Uterus (tissue), 4 donors: ENCODE results near the gene TMEM187. TPM values are rescaled to one million over a fixed set of nuclear protein-coding genes. Genes with fewer than 3 reads are reported as not detected.

ENCODE experiments used
- DNase-seq, 2 donors: peaks; one replicate each; pipeline ENCODE4 v3.0.0-alpha.2; 2019 to 2020
- H3K27ac ChIP-seq, 2 donors: fragments of 200-600 bp; sonication (generic); 1 replicate in 1 of 2; 2 replicates in 1 of 2; pipeline ENCODE4 v1.5.1; 2016 to 2018
- H3K27me3 ChIP-seq, 2 donors: fragments of 200-600 bp; sonication (generic); one replicate each; pipeline ENCODE4 v1.5.1; 2018 to 2019; ENCODE audit warnings: control low read depth in 1 of 2
- H3K36me3 ChIP-seq, 2 donors: fragments of 200-600 bp; sonication (generic); one replicate each; pipeline ENCODE4 v1.5.1; 2019; ENCODE audit warnings: control low read depth in 1 of 2
- H3K4me1 ChIP-seq, 2 donors: fragments of 200-600 bp; sonication (generic); one replicate each; pipeline ENCODE4 v1.5.1; 2018 to 2019; ENCODE audit warnings: control low read depth in 1 of 2
- H3K4me3 ChIP-seq, 2 donors: fragments of 200-600 bp; sonication (generic); 1 replicate in 1 of 2; 2 replicates in 1 of 2; pipeline ENCODE4 v1.5.1; 2018 to 2019; ENCODE audit warnings: mild to moderate bottlenecking in 1 of 2
- H3K9me3 ChIP-seq, 2 donors: fragments of 200-600 bp; sonication (generic); one replicate each; pipeline ENCODE4 v1.5.1; 2019; ENCODE audit warnings: control low read depth in 1 of 2
- POLR2A ChIP-seq, 2 donors: fragments of 450-650 bp; IDR thresholded peaks; one replicate each; pipeline ENCODE4 v1.6.1; 2016; ENCODE audit warnings: antibody characterized with exemption in 2 of 2, mild to moderate bottlenecking in 1 of 2, moderate library complexity in 1 of 2
- intact Hi-C: fragments of 100-400 bp; cut with DNase I; formaldehyde crosslinking; loops from one replicate; pipeline ENCODE4 v1.15.1; 2023; ENCODE audit warnings: low total_unique reads
- total RNA-seq, 4 donors: library from RNA; depleted of rRNA in 3 of 4; stranded (reverse); fragments of >200 nt in 3 of 4; gene quantifications; one replicate each; pipeline versions ENCODE4 v1.1.0 to v1.2.4, GENCODE V29; 2014 to 2023
- TF ChIP-seq, protein P1 (sequence below), 4 experiments: fragments of 200-600 bp in 2 of 4; fragments of 450-650 bp in 2 of 4; sonication (generic) in 2 of 4; IDR thresholded peaks; one replicate each; pipeline ENCODE4 v1.5.1; 2016 to 2019; ENCODE audit warnings: antibody characterized with exemption in 4 of 4, mild to moderate bottlenecking in 2 of 4, moderate library complexity in 1 of 4
- donor health status: DM: yes; HTN: yes; CAD: no.

The TMEM187 gene
- total RNA-seq, 4 donors from 2014 or later = 2.5 to 9.6 (median 6.2) TPM; not detected in 1

DNA sequence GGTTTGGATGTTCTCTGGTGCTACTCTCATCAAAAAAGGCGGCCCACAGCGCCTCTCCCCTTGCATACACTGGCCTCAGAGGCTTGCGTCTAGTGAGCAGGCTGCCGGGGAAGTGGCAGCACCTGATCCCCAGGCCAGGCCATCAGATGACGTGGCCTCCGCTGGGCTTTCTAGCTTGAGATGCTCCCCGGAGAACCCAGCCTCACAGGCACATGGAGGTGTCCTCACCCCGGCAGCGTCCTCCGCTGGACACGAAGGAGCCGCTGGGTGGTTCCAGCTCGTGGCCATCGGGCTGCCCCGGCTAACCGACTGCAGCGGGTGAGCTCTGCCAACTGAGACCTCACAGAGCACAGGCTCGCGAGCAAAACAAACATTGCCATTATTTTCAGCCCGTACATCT is 34.4 kb downstream of the TMEM187 start:
- no peaks in the 10 kb centered on the region for H3K9me3 ChIP-seq
- no peaks in the 10 kb centered on the region for H3K36me3 ChIP-seq
- H3K27me3 ChIP-seq = no peaks in the 10 kb centered on the region
- no peak for DNase-seq
- no peak overlapping the region for H3K4me3 ChIP-seq
- H3K27ac ChIP-seq = no peak overlapping the region
- no peak for TF ChIP-seq POLR2A (IDR thresholded peaks at IDR 0.05)
- TF ChIP-seq, protein P1, sequence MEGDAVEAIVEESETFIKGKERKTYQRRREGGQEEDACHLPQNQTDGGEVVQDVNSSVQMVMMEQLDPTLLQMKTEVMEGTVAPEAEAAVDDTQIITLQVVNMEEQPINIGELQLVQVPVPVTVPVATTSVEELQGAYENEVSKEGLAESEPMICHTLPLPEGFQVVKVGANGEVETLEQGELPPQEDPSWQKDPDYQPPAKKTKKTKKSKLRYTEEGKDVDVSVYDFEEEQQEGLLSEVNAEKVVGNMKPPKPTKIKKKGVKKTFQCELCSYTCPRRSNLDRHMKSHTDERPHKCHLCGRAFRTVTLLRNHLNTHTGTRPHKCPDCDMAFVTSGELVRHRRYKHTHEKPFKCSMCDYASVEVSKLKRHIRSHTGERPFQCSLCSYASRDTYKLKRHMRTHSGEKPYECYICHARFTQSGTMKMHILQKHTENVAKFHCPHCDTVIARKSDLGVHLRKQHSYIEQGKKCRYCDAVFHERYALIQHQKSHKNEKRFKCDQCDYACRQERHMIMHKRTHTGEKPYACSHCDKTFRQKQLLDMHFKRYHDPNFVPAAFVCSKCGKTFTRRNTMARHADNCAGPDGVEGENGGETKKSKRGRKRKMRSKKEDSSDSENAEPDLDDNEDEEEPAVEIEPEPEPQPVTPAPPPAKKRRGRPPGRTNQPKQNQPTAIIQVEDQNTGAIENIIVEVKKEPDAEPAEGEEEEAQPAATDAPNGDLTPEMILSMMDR (IDR thresholded peaks at IDR 0.05) = no peak
- intact Hi-C loops = no loop called here
- no peaks in the 10 kb centered on the region for H3K4me1 ChIP-seq

DNA sequence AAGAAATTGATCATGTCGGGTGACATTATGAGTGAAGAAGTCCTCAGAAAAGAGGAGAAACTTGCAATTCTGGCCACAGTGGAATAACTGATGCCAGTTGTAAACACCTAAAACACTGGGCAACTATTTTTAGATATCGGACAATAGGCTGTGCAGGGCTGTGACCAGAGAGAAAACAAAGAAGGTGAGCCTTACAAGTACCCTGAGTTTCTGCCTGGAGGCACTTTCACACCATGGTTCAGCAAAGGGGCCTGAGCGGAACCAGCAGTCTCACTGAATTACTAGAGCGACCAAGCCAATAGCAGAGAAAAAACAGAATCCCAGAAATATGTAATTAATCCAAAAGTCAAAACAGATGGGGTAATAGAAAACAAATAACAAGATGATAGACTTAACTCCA is 36.0 kb downstream of the TMEM187 start:
- Histone ChIP-seq H3K36me3 (no peaks in the 10 kb centered on the region), H3K27me3 (no peaks in the 10 kb centered on the region), H3K4me1 (no peaks in the 10 kb centered on the region), H3K4me3 (no peak overlapping the region), H3K27ac (no peak overlapping the region), H3K9me3 (no peaks in the 10 kb centered on the region)
- intact Hi-C loops = no loop called here
- TF ChIP-seq, protein P1 (IDR thresholded peaks at IDR 0.05) = no peak
- no peak for TF ChIP-seq POLR2A (IDR thresholded peaks at IDR 0.05)
- no peak for DNase-seq

DNA sequence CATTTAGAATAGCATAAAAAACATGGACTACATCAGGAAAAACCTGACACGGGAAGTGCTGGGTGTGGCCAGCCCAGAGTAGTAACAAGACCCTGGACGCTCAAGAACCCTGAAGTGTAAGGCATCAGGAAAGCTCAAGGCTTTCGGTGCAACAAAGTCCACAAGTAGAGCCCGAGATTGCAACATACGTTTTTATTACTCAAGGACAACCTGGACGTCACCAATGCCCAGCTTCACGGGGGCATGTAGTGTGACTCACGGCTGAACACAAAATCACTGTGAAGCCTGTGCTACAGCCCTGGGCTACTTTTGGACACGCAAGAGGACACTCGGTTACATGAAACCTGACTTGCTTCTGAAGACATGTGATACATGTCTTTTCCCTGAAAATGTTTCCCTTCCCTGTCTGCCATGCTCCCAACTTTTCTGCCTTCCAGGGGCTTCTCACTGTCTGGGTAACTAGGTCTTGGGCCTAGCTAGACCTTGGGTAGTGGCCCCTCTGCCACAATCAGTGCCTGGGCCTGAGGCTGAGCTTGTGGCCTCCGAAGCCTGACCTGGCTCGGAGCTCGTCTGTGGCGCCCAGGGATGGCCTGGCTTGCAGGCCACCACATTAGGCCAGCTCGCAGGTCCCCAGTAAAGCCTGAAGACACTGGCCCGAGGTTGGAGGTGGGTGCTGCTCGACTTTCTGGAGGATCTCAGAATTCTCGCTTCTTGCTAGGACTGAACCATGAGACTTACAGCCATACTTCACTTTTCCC is 38.0 kb downstream of the TMEM187 start:
- no peak for TF ChIP-seq POLR2A (IDR thresholded peaks at IDR 0.05)
- TF ChIP-seq, protein P1 (IDR thresholded peaks at IDR 0.05) = no peak
- no peaks in the 10 kb centered on the region for H3K27me3 ChIP-seq

DNA sequence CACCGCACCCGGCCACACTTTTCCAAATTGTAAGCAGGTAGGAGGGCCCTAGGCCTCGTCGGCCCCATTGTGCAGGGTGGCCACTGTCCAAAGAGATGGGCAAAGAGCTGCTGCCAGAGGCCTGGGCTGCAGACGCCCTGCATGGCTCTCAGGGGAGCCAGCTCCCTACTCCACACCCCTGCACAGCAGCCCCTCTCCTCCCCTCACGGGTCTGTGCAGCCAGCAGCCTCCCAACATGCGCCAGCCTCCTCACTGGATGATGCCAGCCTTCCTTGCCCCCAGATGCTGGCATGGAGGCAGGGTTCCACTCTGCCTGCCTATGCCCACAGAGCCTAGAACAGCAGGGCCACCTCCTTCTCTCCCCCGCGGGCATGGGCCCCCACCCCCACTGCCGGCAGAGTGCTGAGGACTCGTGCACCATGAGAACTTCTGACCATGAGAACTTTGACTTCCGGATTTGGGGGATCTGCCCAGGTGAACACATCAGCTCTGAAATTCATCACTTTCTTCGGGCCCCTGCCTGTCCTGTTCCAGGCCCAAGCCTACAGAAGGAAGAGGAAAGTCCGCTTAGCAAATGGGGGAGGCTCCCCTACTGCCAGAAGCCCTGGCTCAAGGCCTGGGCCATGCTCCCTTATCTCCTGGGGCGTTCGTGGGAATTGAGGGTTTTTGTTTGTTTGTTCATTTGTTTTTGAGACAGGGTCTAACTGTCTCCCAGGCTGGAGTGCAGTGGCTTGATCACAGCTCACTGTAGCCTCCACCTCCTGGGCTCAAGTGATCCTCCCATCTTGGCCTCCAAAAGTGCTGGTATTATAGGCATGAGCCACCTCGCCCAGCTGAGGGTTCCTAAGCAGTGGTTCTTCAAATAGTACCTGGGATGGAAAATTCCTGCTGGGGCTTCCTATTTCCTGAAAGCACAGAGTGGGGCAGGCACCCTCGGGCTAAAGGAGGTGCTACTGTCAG is 39.1 kb downstream of the TMEM187 start:
- H3K27ac ChIP-seq = no peak overlapping the region
- H3K4me1 ChIP-seq = no peaks in the 10 kb centered on the region
- H3K36me3 ChIP-seq = no peaks in the 10 kb centered on the region
- DNase-seq = no peak
- no peak for TF ChIP-seq POLR2A (IDR thresholded peaks at IDR 0.05)
- TF ChIP-seq, protein P1 (IDR thresholded peaks at IDR 0.05) = no peak
- no peak overlapping the region for H3K4me3 ChIP-seq
- H3K9me3 ChIP-seq = no peaks in the 10 kb centered on the region
- intact Hi-C loops = no loop called here
- H3K27me3 ChIP-seq = no peaks in the 10 kb centered on the region

More for the DNA sequence above, 38.0 kb downstream of the TMEM187 start:
- Histone ChIP-seq H3K27ac (no peak overlapping the region), H3K9me3 (no peaks in the 10 kb centered on the region), H3K4me3 (no peak overlapping the region), H3K36me3 (no peaks in the 10 kb centered on the region), H3K4me1 (no peaks in the 10 kb centered on the region)
- intact Hi-C loops = no loop called here
- no peak for DNase-seq
